ENCODE measurements around the gene CORO1C.

Gene CORO1C

DNA sequence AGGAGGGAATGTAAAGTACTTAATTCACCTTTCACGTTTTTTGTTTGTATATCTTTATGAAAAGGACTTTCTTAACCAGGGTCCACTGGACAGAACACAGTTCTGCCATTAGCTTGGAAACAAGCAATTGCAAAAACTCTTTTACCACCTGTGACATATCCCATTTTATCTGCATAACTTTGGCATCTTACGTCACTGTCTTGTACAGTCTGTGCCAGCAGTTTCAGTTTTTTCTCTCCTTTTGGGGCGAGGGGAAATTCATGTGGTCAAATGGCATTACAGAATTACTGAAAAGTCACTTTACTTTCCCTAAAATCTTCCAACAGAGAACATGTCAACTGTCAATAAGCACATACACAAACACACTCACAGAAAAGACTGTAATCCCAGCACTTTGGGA lies 53.9 kb downstream of the CORO1C start:
- Histone ChIP-seq H3K9me3 (ENCODE audit: control insufficient read depth, low read depth, low read length) (no peaks in the 10 kb centered on the region), H3K36me3 (ENCODE audit: control insufficient read depth, low read depth, low read length) (peaks cover 14% of the 10 kb centered on the region), H3K27ac (ENCODE audit: low read length) (no peak overlapping the region), H3K4me3 (ENCODE audit: low read length) (no peak overlapping the region), H3K27me3 (ENCODE audit: control insufficient read depth, insufficient read depth, low read length) (no peaks in the 10 kb centered on the region), H3K4me1 (ENCODE audit: control insufficient read depth, low read depth, low read length) (no peaks in the 10 kb centered on the region), H3K9ac (ENCODE audit: low read length) (no peak overlapping the region)

DNA sequence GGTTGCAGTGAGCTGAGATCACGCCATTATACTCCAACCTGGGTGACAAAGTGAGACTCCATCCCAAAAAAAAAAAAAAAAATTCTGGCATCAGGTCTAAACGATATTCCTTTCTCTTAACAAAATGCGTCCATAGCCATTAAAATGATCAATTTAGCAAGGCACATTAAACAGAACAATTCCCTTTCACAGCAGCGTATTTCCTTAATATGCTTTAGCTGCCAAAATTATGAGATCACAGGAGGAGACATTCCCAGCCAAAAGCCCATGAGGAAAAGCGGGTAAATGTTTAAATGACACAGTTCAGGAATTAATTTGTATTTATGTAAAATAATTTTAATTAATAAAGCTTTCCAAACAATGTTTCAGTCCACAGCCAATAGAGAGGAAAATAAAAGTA lies 54.6 kb downstream of the CORO1C start:
- H3K36me3 ChIP-seq (ENCODE audit: control insufficient read depth, low read depth, low read length), result peaks cover 14% of the 10 kb centered on the region
- no peaks in the 10 kb centered on the region for H3K4me1 ChIP-seq (ENCODE audit: control insufficient read depth, low read depth, low read length)
- no peaks in the 10 kb centered on the region for H3K9me3 ChIP-seq (ENCODE audit: control insufficient read depth, low read depth, low read length)
- H3K4me3 ChIP-seq (ENCODE audit: low read length), result no peak overlapping the region
- no peak overlapping the region for H3K9ac ChIP-seq (ENCODE audit: low read length)
- H3K27ac ChIP-seq (ENCODE audit: low read length), result no peak overlapping the region
- no peaks in the 10 kb centered on the region for H3K27me3 ChIP-seq (ENCODE audit: control insufficient read depth, insufficient read depth, low read length)

DNA sequence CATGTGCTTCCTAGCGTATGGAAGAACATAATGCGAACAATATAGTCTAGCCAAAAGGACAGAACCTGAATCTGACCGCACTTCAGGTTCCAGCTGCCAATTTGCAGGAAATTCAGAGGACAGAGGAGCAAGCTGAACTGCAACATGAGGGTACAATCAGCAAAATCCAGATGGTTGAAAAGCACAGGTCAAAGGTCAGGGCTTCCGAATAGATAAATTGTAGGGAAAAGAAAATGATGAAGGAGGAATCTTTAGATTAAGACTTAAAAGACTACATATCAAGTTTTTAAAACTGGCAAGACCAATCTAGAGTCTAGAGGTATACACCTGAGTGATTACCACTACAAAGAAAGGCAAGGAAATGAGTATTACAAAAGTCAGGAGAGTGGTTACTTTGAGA lies 55.5 kb downstream of the CORO1C start:
- no peak overlapping the region for H3K27ac ChIP-seq (ENCODE audit: low read length)
- no peaks in the 10 kb centered on the region for H3K9me3 ChIP-seq (ENCODE audit: control insufficient read depth, low read depth, low read length)
- H3K36me3 ChIP-seq (ENCODE audit: control insufficient read depth, low read depth, low read length), result peaks cover 14% of the 10 kb centered on the region

DNA sequence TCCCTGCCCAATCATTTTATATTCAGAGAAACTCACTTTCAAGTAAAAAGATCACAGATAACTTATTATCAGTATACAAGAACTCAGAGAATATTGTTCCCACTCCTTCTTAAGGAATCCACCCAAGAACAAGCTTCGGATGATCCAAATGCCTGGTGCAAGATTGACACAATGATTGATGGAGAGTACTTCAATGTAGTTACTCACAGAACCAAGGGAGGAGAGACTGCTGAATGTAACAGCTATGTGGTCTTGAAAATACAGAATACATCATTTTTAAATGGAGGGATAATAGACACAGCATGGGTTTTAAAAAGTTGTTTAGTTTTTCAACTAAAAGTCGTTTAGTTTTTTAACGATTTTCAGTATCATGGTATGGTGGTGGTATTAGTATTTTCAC lies 59.3 kb downstream of the CORO1C start:
- no peaks in the 10 kb centered on the region for H3K9me3 ChIP-seq (ENCODE audit: control insufficient read depth, low read depth, low read length)
- H3K36me3 ChIP-seq (ENCODE audit: control insufficient read depth, low read depth, low read length), result peaks cover 9% of the 10 kb centered on the region
- H3K4me3 ChIP-seq (ENCODE audit: low read length), result no peak overlapping the region
- peaks cover 4% of the 10 kb centered on the region for H3K4me1 ChIP-seq (ENCODE audit: control insufficient read depth, low read depth, low read length)
- no peaks in the 10 kb centered on the region for H3K27me3 ChIP-seq (ENCODE audit: control insufficient read depth, insufficient read depth, low read length)
- H3K27ac ChIP-seq (ENCODE audit: low read length), result no peak overlapping the region
- H3K9ac ChIP-seq (ENCODE audit: low read length), result no peak overlapping the region

More for the DNA sequence above, 55.5 kb downstream of the CORO1C start:
- Histone ChIP-seq H3K4me1 (ENCODE audit: control insufficient read depth, low read depth, low read length) (no peaks in the 10 kb centered on the region), H3K27me3 (ENCODE audit: control insufficient read depth, insufficient read depth, low read length) (no peaks in the 10 kb centered on the region), H3K4me3 (ENCODE audit: low read length) (no peak overlapping the region), H3K9ac (ENCODE audit: low read length) (no peak overlapping the region)

DNA sequence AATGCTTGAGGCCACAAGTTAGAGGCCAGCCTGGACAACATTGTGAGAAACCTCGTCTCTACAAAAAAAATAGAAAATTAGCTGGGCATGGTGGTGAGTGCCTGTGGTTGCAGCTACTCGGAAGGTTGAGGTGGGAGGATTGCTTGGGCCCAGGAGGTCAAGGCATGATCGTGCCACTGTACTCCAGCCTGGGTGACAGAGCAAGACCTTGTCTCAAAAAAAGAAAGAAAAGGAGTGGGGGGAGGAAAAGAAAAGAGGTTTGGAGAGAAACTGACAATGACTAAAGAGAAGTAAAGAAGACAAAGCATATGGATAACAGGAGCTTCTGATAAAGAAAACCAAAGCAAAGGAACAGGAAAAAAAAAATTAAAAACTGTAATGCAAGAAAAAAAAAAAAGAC lies 60.2 kb downstream of the CORO1C start:
- Histone ChIP-seq H3K4me3 (ENCODE audit: low read length) (no peak overlapping the region), H3K9me3 (ENCODE audit: control insufficient read depth, low read depth, low read length) (no peaks in the 10 kb centered on the region)

DNA sequence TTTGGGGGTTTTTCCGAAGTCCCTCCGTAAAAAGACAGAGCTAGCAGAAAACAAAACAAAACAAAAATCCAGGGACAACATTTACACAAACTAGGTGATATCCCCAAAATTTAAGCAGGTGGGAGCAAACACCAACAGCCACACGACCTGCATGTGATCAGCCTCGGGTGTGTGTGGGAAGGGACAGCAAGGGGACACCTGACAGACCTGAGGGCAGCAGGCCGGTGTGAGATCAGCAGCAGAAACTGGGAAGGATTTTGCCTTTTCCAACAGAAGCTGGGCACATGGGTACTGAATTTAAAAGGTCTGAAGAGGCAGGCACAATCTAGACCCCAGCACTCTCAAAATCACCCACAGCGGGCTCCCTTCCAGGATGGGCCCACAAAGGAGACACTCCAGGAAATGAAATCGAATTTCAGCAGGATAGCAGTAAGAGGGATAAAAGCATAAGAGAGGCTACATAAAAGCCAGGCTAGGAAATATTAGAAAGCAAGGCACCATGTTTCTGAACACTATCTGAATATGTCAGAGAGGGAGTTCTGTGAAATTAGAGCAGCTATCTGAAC lies 61.2 kb downstream of the CORO1C start:
- Histone ChIP-seq H3K36me3 (ENCODE audit: control insufficient read depth, low read depth, low read length) (no peaks in the 10 kb centered on the region), H3K27ac (ENCODE audit: low read length) (peak overlapping the region; percentile 26), H3K4me1 (ENCODE audit: control insufficient read depth, low read depth, low read length) (peaks cover 6% of the 10 kb centered on the region), H3K27me3 (ENCODE audit: control insufficient read depth, insufficient read depth, low read length) (no peaks in the 10 kb centered on the region), H3K4me3 (ENCODE audit: low read length) (no peak overlapping the region), H3K9ac (ENCODE audit: low read length) (no peak overlapping the region), H3K9me3 (ENCODE audit: control insufficient read depth, low read depth, low read length) (no peaks in the 10 kb centered on the region)

More for the DNA sequence above, 60.2 kb downstream of the CORO1C start:
- Histone ChIP-seq H3K27ac (ENCODE audit: low read length) (no peak overlapping the region), H3K27me3 (ENCODE audit: control insufficient read depth, insufficient read depth, low read length) (no peaks in the 10 kb centered on the region), H3K4me1 (ENCODE audit: control insufficient read depth, low read depth, low read length) (peaks cover 4% of the 10 kb centered on the region), H3K9ac (ENCODE audit: low read length) (no peak overlapping the region), H3K36me3 (ENCODE audit: control insufficient read depth, low read depth, low read length) (peaks cover 5% of the 10 kb centered on the region)

DNA sequence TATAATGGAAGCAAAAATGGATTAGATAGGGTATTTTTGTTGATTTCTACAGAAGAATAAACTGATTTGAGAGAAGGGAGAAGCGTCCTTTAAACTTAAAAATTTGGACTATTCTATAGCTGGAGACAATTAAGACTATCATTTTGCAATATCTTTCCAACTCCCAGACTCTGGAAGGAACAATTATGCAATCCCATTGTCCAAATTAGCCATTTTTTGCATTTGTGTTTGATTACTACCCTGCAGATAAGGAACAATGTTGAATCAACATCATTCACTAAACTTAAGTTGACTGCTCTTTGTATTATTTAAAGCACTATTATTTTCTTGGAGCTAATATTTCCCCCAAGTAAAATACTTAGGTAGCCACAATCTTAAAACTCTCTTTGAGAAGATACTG lies 62.8 kb downstream of the CORO1C start:
- Histone ChIP-seq H3K36me3 (ENCODE audit: control insufficient read depth, low read depth, low read length) (no peaks in the 10 kb centered on the region), H3K4me1 (ENCODE audit: control insufficient read depth, low read depth, low read length) (peaks cover 12% of the 10 kb centered on the region), H3K4me3 (ENCODE audit: low read length) (no peak overlapping the region), H3K27ac (ENCODE audit: low read length) (no peak overlapping the region), H3K9ac (ENCODE audit: low read length) (no peak overlapping the region), H3K9me3 (ENCODE audit: control insufficient read depth, low read depth, low read length) (no peaks in the 10 kb centered on the region), H3K27me3 (ENCODE audit: control insufficient read depth, insufficient read depth, low read length) (no peaks in the 10 kb centered on the region)

DNA sequence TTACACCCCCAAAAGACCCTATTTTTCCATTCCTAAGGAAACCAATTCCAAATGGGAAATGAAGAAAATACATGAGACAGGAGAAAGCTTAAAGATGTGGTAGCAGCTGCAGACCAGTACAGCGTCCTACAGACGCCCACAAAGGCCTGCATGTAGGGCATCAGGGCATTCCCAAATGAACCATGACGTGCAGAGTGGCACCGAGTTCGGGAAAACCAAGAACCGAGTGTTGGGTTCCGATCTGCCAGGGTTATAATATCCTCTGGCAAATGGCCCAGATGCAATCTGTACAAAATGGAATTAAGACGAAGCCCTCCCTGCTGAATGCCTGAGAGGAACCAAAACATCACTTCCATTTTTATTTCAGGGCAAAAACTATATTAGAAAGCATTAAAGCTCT lies 63.3 kb downstream of the CORO1C start:
- Histone ChIP-seq H3K9ac (ENCODE audit: low read length) (no peak overlapping the region), H3K4me1 (ENCODE audit: control insufficient read depth, low read depth, low read length) (peaks cover 12% of the 10 kb centered on the region), H3K27me3 (ENCODE audit: control insufficient read depth, insufficient read depth, low read length) (no peaks in the 10 kb centered on the region), H3K9me3 (ENCODE audit: control insufficient read depth, low read depth, low read length) (no peaks in the 10 kb centered on the region), H3K27ac (ENCODE audit: low read length) (no peak overlapping the region), H3K4me3 (ENCODE audit: low read length) (no peak overlapping the region), H3K36me3 (ENCODE audit: control insufficient read depth, low read depth, low read length) (no peaks in the 10 kb centered on the region)

DNA sequence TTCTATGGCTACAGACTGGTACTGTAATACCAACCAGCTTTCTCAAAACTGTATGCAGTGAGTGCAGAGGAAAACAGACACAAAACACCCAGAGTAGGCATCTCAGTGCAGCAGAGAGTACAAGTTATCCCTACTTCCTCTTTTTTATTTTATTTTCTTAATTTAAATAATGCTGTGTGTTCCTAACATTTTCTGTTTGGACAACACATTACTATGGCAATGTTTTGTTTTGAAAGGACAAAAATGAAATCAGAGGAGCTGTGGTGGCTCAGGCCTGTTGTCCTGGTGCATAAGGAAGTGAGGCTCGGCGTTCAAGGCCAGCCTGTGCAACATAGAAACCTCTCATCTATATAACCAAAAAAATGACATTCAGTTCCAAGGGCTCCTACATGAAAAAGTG lies 64.0 kb downstream of the CORO1C start:
- Histone ChIP-seq H3K4me3 (ENCODE audit: low read length) (no peak overlapping the region), H3K9ac (ENCODE audit: low read length) (no peak overlapping the region), H3K36me3 (ENCODE audit: control insufficient read depth, low read depth, low read length) (no peaks in the 10 kb centered on the region), H3K4me1 (ENCODE audit: control insufficient read depth, low read depth, low read length) (peaks cover 12% of the 10 kb centered on the region), H3K9me3 (ENCODE audit: control insufficient read depth, low read depth, low read length) (no peaks in the 10 kb centered on the region), H3K27me3 (ENCODE audit: control insufficient read depth, insufficient read depth, low read length) (no peaks in the 10 kb centered on the region), H3K27ac (ENCODE audit: low read length) (no peak overlapping the region)

DNA sequence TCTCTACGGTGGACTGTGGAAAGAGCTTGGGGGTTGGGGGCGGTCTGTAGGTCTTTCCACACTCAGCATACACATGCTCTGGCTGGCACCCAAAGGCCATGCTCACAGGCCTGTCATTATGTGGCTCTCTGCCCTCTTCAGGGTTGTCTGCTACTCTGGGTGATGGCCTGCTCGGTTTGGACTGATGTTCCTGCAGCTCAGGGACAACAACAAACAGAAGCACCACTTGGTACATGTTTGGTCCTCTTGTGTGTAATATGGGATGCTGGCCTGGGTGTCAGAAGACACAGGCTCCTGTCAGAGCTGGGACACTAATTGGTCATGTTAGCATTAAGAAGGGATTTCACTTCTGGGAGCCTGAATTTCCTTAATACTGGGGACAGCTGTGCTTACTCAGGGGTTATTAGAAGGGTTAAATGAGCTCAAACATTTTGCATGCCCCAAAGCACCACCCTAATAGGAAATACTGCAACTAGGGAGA lies 64.9 kb downstream of the CORO1C start:
- Histone ChIP-seq H3K27ac (ENCODE audit: low read length) (no peak overlapping the region), H3K4me3 (ENCODE audit: low read length) (no peak overlapping the region), H3K9me3 (ENCODE audit: control insufficient read depth, low read depth, low read length) (no peaks in the 10 kb centered on the region), H3K4me1 (ENCODE audit: control insufficient read depth, low read depth, low read length) (peaks cover 12% of the 10 kb centered on the region), H3K27me3 (ENCODE audit: control insufficient read depth, insufficient read depth, low read length) (no peaks in the 10 kb centered on the region), H3K36me3 (ENCODE audit: control insufficient read depth, low read depth, low read length) (no peaks in the 10 kb centered on the region), H3K9ac (ENCODE audit: low read length) (no peak overlapping the region)

DNA sequence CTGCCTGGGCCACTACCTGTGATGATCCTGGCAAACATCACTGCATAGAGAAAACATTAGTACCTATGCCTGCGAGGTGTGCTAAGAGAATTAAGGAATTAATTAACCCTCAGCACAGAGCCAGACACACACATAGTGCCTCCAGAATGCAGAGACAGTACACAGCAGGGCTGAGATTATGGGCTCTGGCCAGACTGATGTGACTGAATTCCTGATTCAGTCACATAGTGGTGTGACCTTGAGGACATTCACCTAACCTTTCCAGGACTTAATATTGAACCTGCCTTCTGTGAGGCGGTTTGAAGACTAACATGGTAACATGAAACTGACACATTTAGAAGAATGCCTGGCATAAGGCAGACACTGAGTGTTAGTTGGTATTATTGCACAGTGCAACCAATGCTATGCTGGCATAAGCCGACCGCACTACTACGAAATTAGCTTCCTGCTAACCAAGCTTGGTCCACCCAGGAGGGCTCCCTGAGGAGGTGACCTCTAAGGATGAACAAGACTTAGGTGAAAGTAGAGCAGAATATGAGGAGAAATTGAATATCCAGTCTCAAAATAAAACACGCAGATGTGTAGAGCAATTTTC lies 65.6 kb downstream of the CORO1C start:
- no peaks in the 10 kb centered on the region for H3K9me3 ChIP-seq (ENCODE audit: control insufficient read depth, low read depth, low read length)
- H3K9ac ChIP-seq (ENCODE audit: low read length), result no peak overlapping the region
- H3K4me1 ChIP-seq (ENCODE audit: control insufficient read depth, low read depth, low read length), result peaks cover 12% of the 10 kb centered on the region
- no peak overlapping the region for H3K27ac ChIP-seq (ENCODE audit: low read length)
- no peaks in the 10 kb centered on the region for H3K27me3 ChIP-seq (ENCODE audit: control insufficient read depth, insufficient read depth, low read length)
- no peak overlapping the region for H3K4me3 ChIP-seq (ENCODE audit: low read length)
- H3K36me3 ChIP-seq (ENCODE audit: control insufficient read depth, low read depth, low read length), result no peaks in the 10 kb centered on the region
